GM18526 (cell line): ENCODE results near the gene CXCL8.

Source experiments
- POLR2A ChIP-seq: IDR thresholded peaks from 3 replicates; pipeline ENCODE4 v1.6.1; 2011; ENCODE audit not compliant: insufficient read length; ENCODE audit errors: extremely low read depth

CXCL8 gene

DNA sequence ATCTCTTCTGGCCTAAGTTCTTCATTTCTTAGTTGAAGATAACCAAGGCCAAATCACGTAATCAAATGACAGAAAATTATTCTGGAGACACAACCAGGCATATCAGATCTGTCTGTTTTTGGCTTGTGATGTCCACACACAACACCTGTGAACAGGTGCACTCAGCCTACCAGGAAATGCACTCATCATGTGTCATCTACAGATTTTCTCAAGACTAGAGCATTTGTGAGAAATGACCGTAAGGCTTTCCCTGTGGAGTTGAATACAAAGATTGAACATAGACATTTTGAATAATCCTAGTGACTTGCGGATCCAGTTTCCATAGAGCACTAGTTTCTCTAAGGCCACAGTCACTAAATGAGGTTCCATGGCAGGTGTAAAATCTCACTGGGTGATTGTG, 26.7 kb upstream of the CXCL8 start:
- TF ChIP-seq POLR2A: no peak

DNA sequence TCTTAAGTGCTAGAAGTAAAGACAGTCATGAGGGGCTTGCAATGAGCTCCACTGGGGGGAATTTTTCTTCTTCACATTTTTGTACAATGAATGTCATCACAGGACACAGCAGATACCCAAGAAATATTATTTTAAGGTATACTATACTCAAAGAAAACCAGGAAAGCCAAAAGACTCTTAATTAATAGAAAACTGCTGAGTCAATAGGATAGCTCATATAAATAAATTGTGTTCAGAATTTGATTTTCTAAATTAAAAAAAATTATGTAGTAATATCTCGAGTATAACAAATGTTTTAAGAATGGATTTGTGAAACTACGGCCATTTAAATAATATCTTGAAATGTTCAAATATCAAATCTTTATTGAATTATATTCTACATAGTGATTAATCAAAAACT, 25.7 kb upstream of the CXCL8 start:
- no peak for TF ChIP-seq POLR2A

DNA sequence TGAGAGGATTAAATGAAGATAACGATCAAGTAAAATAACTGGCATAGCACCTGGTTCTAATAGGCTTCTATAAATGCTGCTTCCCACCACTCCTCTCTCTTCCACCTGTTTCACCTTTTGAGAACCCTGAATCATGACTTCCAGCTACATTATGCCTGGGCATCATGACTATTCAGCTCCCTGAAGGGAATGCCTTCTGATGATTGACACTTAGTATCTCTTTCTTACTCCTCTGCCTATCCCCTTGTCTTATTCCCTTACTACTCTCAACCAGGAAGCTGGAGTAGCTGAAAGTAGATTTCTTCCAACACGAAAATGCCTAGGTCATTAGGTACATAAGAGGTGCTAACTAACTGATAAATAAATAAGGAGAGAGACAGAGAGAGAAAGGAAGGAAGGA, 24.7 kb upstream of the CXCL8 start:
- no peak for TF ChIP-seq POLR2A

DNA sequence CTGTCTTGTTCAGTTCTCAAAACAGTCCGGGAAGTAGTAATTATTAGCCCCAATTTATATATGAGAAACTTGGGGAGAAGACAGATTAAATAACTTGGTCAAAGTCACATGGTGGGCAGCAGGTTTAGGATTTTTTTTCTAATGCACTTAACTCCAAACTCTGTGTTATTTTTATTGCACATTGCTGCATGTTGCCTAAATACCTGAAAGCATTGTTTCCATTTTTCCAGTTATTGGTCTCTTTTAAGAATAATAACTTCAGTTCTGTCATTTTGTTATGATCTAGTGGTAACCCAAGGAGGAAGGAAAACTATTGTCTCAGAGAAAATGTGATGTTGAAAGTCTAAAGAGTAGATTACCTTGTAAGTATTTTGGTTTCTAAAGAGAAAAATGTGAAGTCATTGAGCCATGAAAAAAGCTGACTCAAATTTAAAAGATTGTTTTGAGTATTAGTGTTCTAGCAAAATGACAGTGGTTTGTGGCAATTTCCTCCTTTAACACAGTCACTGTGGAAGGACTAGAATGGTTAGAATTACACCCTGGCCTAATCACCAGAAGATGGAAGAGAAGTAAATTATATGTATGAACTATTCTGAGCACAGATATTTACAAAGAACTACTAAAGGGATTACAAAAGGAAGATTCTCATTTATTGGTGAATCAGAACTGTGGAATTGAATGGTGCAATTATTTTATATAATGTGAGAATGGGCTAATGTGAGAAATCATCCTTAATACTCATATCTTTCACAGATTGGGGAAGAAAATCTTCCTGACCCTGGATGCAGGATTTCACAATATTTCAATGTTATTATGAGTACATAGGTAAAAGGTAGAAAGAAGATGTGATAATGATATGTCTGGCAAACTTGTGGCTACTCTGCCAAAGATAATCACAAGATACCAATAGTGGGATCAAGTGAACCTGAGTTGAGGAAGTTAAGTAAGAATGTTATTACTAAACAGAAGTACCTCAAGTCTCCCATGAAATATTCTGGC, 21.7 kb upstream of the CXCL8 start:
- TF ChIP-seq POLR2A: no peak

DNA sequence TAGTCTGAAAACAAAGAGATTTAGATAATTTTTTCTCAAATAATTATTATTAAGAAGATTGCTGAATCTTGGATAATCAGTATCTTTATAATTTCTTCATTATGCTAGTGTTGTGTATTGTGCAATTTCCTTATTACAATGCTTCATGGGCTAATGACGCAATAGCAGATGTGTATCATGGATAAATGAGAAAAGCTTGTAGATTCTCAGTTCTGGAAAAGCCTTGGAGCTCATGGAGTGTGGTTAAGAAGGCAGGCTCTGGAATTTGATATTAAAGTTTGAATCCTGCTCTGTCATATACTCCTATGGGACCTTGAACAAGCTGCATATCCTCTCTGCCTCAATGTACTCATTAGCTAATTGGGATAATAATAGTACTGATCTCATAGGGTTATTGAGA, 18.9 kb upstream of the CXCL8 start:
- TF ChIP-seq POLR2A: no peak

- no peak for TF ChIP-seq POLR2A
These were observed 18.5 kb upstream of the CXCL8 start for GRCh38 chr4:73721909-73722308.

DNA sequence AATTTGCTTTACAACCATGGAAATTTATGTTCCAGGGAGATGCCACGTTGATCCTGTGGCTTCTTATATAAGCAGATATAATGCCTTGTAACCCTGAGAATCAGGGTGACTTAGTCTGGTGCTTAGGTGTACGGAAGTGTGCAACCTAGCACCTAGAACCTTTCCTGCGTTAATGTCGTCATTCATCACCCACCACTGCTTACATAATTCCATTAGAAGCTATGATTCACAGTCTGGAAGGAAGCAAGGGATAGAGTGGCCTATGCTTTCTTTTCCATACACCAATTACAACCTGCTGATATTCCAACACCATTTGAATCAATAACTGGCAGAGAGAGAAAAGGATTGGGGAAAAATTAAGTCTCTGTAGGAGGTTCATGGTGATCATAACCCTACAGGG, 17.3 kb upstream of the CXCL8 start:
- no peak for TF ChIP-seq POLR2A

- TF ChIP-seq POLR2A: no peak
These were observed 16.4 kb upstream of the CXCL8 start for GRCh38 chr4:73723928-73724327.

GRCh38 chr4:73725510-73725909, 14.9 kb upstream of the CXCL8 start:
- no peak for TF ChIP-seq POLR2A

DNA sequence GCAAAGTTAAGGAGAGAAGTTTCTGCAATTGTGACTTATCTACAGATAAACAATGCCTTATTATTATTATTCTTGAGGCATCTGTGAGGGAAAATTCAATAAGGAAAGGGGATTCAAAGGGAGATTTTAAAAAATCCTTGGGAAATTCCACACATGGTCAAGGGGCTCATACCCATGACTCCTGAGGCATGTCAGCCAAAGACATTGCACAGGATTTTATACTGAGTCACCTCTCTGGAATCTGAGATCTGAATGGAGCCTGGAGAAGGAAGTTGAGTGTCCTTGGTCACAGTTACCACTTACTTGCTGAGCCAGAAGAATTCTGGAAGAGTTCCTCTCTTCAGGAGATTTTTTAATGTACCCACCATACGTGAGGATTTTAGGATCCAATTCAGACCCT, 14.4 kb upstream of the CXCL8 start:
- TF ChIP-seq POLR2A: no peak

GRCh38 chr4:73727685-73728084, 12.7 kb upstream of the CXCL8 start:
- no peak for TF ChIP-seq POLR2A

DNA sequence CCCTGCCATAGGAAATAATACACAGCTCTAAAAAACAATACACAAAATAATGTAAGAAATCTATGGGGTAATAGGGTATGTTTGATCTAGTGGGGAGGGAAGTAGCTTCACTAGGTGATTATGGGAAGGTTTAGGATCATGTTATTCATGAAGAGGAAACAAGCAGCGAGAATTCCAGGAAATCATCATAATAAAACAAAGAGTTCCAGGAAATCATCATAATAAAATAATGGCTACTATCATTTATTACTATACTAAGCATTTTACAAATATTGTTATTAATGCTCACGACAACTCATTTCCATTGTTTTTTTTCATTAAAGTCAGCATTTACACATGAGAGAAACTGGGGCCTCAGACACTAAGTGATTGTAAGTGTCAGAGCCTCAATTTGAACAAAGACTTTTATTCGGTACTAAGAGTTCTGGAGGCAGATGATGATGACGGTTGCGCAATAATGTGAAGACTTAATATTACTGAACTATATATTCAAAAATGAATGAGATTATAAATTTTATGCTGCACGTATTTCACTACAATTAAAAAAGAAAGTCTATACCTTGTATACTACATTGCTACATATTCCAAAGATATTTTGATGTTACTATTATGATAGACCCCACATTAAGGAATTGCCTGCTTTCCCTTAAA, 12.2 kb upstream of the CXCL8 start:
- TF ChIP-seq POLR2A: no peak

GRCh38 chr4:73729534-73730165, 10.7 kb upstream of the CXCL8 start:
- TF ChIP-seq POLR2A: no peak

- no peak for TF ChIP-seq POLR2A
These were observed 10.1 kb upstream of the CXCL8 start for GRCh38 chr4:73730292-73730691.

GRCh38 chr4:73730867-73731266, 9.5 kb upstream of the CXCL8 start:
- no peak for TF ChIP-seq POLR2A
